DOHH2 (cell line): ENCODE results near the gene KL.

Source experiments
- H3F3A ChIP-seq: fragments of 200-600 bp; sonication (generic), shearing (Covaris generic); 2 replicates; pipeline ENCODE4 v1.6.0; 2016; ENCODE audit warnings: antibody characterized with exemption, mild to moderate bottlenecking; ENCODE audit not compliant: control insufficient read depth, insufficient read depth
- H3K27ac ChIP-seq: fragments of 200-600 bp; sonication (generic); 2 replicates; pipeline ENCODE4 v1.5.1; 2014; ENCODE audit warnings: low read depth, mild to moderate bottlenecking, low read length, moderate library complexity
- H3K27me3 ChIP-seq: fragments of 200-600 bp; sonication (generic); 2 replicates; pipeline ENCODE4 v1.6.1; 2014; ENCODE audit warnings: mild to moderate bottlenecking, low read length, mixed read lengths; ENCODE audit not compliant: control insufficient read depth
- H3K36me3 ChIP-seq: fragments of 200-600 bp; sonication (generic); 2 replicates; pipeline ENCODE4 v1.6.1; 2014; ENCODE audit warnings: mild to moderate bottlenecking, low read length, moderate library complexity, mixed read lengths; ENCODE audit not compliant: control insufficient read depth
- H3K4me1 ChIP-seq: fragments of 200-600 bp; sonication (generic); 2 replicates; pipeline ENCODE4 v1.6.1; 2014; ENCODE audit warnings: mild to moderate bottlenecking, low read length, mixed read lengths; ENCODE audit not compliant: control insufficient read depth
- H3K4me2 ChIP-seq: fragments of 200-600 bp; sonication (generic); 2 replicates; pipeline ENCODE4 v1.6.0; 2014; ENCODE audit warnings: mild to moderate bottlenecking, low read length, moderate library complexity
- H3K4me3 ChIP-seq: fragments of 200-600 bp; sonication (generic); 2 replicates; pipeline ENCODE4 v1.5.1; 2014; ENCODE audit warnings: mild to moderate bottlenecking, low read length, mixed read lengths
- H3K79me2 ChIP-seq: fragments of 200-600 bp; sonication (generic); 2 replicates; pipeline ENCODE4 v1.6.1; 2014; ENCODE audit warnings: mild to moderate bottlenecking, low read length, mixed read lengths; ENCODE audit not compliant: control insufficient read depth
- H3K9me2 ChIP-seq: fragments of 200-600 bp; sonication (generic); replicated peaks from 2 replicates; pipeline ENCODE4 v1.6.1; 2014; ENCODE audit warnings: mild to moderate bottlenecking, low read length, mixed read lengths; ENCODE audit not compliant: control insufficient read depth
- H3K9me3 ChIP-seq: fragments of 200-600 bp; sonication (generic); 2 replicates; pipeline ENCODE4 v1.6.1; 2014; ENCODE audit warnings: antibody characterized with exemption, low read length, mixed read lengths; ENCODE audit not compliant: control insufficient read depth, insufficient read depth
- H4K20me1 ChIP-seq: fragments of 200-600 bp; sonication (generic); 2 replicates; pipeline ENCODE4 v1.6.0; 2014; ENCODE audit warnings: low read depth, mild to moderate bottlenecking, antibody characterized with exemption, low read length, moderate library complexity; ENCODE audit not compliant: control insufficient read depth, insufficient read depth
- EZH2phosphoT487 ChIP-seq: fragments of 200-600 bp; sonication (generic); IDR thresholded peaks from 2 replicates; pipeline ENCODE4 v1.6.1; 2017; ENCODE audit warnings: borderline replicate concordance, mild to moderate bottlenecking, antibody characterized with exemption, low read length, moderate library complexity, mixed read lengths
- TF ChIP-seq, protein P1 (sequence below): fragments of 200-600 bp; sonication (generic); IDR thresholded peaks from one replicate; pipeline ENCODE4 v1.5.1; 2014; ENCODE audit warnings: antibody characterized with exemption, mild to moderate bottlenecking, low read depth, low read length; ENCODE audit not compliant: poor library complexity, severe bottlenecking

Gene KL

DNA sequence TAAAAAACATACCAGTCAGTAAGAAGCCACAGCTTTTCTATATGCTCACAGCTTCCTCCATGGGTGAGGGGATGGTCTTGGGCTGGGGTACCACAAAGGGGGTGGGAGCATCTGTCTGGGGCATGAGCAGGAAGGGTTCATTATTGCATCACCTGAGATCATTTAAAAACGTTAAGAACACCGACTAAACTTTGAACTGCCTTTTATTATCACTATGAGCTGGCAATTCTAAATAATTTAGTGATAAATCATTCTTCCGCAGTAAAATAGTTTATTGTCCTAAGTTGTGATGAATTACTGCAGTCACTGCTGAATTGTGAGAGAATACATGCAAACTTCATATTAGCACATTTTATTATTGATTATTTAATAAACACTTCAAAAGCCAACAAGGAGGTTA is 71.6 kb downstream of the KL start:
- H3K9me3 ChIP-seq, result no peaks in the 10 kb centered on the region
- no peaks in the 10 kb centered on the region for H3K36me3 ChIP-seq
- no peaks in the 10 kb centered on the region for H3F3A ChIP-seq
- H3K27me3 ChIP-seq, result no peaks in the 10 kb centered on the region
- no peak overlapping the region for H3K27ac ChIP-seq
- no peak overlapping the region for H3K4me2 ChIP-seq
- H4K20me1 ChIP-seq, result no peaks in the 10 kb centered on the region
- no peak for TF ChIP-seq EZH2phosphoT487
- TF ChIP-seq, protein P1, sequence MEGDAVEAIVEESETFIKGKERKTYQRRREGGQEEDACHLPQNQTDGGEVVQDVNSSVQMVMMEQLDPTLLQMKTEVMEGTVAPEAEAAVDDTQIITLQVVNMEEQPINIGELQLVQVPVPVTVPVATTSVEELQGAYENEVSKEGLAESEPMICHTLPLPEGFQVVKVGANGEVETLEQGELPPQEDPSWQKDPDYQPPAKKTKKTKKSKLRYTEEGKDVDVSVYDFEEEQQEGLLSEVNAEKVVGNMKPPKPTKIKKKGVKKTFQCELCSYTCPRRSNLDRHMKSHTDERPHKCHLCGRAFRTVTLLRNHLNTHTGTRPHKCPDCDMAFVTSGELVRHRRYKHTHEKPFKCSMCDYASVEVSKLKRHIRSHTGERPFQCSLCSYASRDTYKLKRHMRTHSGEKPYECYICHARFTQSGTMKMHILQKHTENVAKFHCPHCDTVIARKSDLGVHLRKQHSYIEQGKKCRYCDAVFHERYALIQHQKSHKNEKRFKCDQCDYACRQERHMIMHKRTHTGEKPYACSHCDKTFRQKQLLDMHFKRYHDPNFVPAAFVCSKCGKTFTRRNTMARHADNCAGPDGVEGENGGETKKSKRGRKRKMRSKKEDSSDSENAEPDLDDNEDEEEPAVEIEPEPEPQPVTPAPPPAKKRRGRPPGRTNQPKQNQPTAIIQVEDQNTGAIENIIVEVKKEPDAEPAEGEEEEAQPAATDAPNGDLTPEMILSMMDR, result no peak
- H3K79me2 ChIP-seq, result no peaks in the 10 kb centered on the region
- H3K9me2 ChIP-seq, result no peaks in the 10 kb centered on the region
- no peak overlapping the region for H3K4me3 ChIP-seq
- no peaks in the 10 kb centered on the region for H3K4me1 ChIP-seq

DNA sequence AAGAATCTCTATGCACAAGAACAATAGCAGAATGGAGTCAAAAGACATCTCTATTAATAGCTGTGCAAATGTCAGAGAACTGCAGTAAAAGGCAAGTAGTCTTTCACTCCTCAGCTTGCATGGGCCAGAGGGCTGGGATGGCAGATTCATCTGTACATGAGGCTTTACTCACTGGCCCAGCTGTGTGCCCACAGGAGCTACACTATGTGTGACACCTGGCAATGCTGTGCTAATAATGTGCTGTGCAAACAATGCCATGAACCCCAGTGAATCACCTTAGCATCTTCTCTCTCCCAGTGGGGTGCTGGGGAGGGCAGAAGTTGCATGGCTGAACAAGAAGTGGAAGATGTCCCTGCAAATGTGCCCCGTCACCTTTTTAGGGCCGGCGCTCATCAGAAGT is 73.1 kb downstream of the KL start:
- Histone ChIP-seq H3K4me3 (no peak overlapping the region), H3K36me3 (no peaks in the 10 kb centered on the region), H3K27ac (no peak overlapping the region), H3K9me3 (no peaks in the 10 kb centered on the region), H3K27me3 (no peaks in the 10 kb centered on the region), H4K20me1 (no peaks in the 10 kb centered on the region), H3K4me1 (no peaks in the 10 kb centered on the region), H3K4me2 (no peak overlapping the region), H3K79me2 (no peaks in the 10 kb centered on the region), H3K9me2 (no peaks in the 10 kb centered on the region), H3F3A (no peaks in the 10 kb centered on the region)
- TF ChIP-seq, protein P1, result no peak
- no peak for TF ChIP-seq EZH2phosphoT487

DNA sequence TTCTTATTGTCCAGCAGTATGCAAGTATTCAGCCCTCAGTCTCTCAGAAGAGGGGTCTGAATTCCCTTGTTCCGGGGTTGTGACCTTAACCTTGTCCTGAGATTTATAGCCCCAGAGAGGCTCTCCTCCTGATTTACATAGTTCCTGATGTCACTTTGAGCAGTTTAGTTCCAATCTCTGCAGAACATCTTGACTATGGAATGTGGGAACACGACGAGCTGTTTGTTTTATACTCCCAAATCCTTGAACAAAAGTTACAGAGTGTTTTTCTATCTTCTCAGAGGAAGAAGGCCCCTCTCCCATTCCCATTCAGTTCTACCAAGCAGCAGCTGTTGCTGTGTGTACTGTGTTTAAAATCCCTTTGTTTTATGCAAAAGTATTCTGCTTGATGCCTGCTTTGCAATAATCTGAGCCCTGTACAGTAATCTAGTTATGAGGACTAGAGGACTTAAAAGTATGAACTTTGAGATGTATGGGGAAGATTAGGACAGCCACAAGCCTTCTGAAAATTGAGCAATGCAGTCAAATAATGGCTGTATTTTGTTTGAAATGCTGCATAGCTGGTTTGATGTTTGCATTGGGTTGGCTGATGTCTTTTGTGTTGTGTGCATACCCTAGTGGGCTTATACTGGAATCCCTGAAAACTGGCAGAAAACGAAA is 74.7 kb downstream of the KL start:
- no peaks in the 10 kb centered on the region for H3F3A ChIP-seq
- no peaks in the 10 kb centered on the region for H3K79me2 ChIP-seq
- H3K9me2 ChIP-seq, result no peaks in the 10 kb centered on the region
- no peaks in the 10 kb centered on the region for H3K27me3 ChIP-seq
- no peaks in the 10 kb centered on the region for H3K4me1 ChIP-seq
- no peaks in the 10 kb centered on the region for H4K20me1 ChIP-seq
- no peak overlapping the region for H3K4me3 ChIP-seq
- no peaks in the 10 kb centered on the region for H3K36me3 ChIP-seq
- no peak for TF ChIP-seq EZH2phosphoT487
- TF ChIP-seq, protein P1, result no peak
- H3K4me2 ChIP-seq, result no peak overlapping the region
- no peak overlapping the region for H3K27ac ChIP-seq
- no peaks in the 10 kb centered on the region for H3K9me3 ChIP-seq
